Activated CD8-positive, alpha-beta memory T cell treated with anti-CD3 and anti-CD28 coated beads, Interleukin-2, amount 50 U/mL, for 48 hours (primary cell): ENCODE data around the gene PRMT7.

ENCODE experiments used
- DNase-seq: peaks from one replicate; pipeline ENCODE4 v3.0.0-alpha.2; 2020

PRMT7 gene

GRCh38 chr16:68313116-68313515 is 2.3 kb downstream of the PRMT7 start:
- no peak for DNase-seq

- peak; percentile 64 for DNase-seq
Measured at GRCh38 chr16:68319185-68319908, 8.5 kb downstream of the PRMT7 start.

GRCh38 chr16:68324336-68324735 is 13.5 kb downstream of the PRMT7 start:
- DNase-seq, result no peak

- DNase-seq, result no peak
Measured at GRCh38 chr16:68324780-68325357, 14.1 kb downstream of the PRMT7 start.

- peak; percentile 85 for DNase-seq
Measured at GRCh38 chr16:68328151-68328859, 17.5 kb downstream of the PRMT7 start.

GRCh38 chr16:68328860-68329390 is 18.1 kb downstream of the PRMT7 start:
- DNase-seq, result no peak

- DNase-seq, result no peak
Measured at GRCh38 chr16:68331879-68332410, 21.1 kb downstream of the PRMT7 start.

GRCh38 chr16:68332411-68333121 is 21.7 kb downstream of the PRMT7 start:
- DNase-seq, result no peak

- DNase-seq, result no peak
Measured at GRCh38 chr16:68335175-68335574, 24.4 kb downstream of the PRMT7 start.

GRCh38 chr16:68338326-68339119 is 27.7 kb downstream of the PRMT7 start:
- DNase-seq, result no peak

GRCh38 chr16:68339214-68339613 is 28.4 kb downstream of the PRMT7 start:
- DNase-seq, result no peak

- DNase-seq, result no peak
Measured at GRCh38 chr16:68342620-68343019, 31.8 kb downstream of the PRMT7 start.

- no peak for DNase-seq
Measured at GRCh38 chr16:68343137-68343536, 32.3 kb downstream of the PRMT7 start.

- DNase-seq, result no peak
Measured at GRCh38 chr16:68344252-68344651, 33.4 kb downstream of the PRMT7 start.

- no peak for DNase-seq
Measured at GRCh38 chr16:68345351-68345810, 34.6 kb downstream of the PRMT7 start.

- no peak for DNase-seq
Measured at GRCh38 chr16:68345958-68346635, 35.3 kb downstream of the PRMT7 start.

- DNase-seq, result no peak
Measured at GRCh38 chr16:68346892-68347480, 36.2 kb downstream of the PRMT7 start.

- no peak for DNase-seq
Measured at GRCh38 chr16:68347605-68348004, 36.8 kb downstream of the PRMT7 start.

GRCh38 chr16:68348639-68349445 is 38.0 kb downstream of the PRMT7 start:
- DNase-seq, result no peak

- DNase-seq, result no peak
Measured at GRCh38 chr16:68349838-68350410, 39.1 kb downstream of the PRMT7 start.
